Mesenchymal stem cell (in vitro differentiated cells and primary cell): Measurements from ENCODE around the gene MYCBPAP.

Experiments used
- DNase-seq: peaks from one replicate; pipeline ENCODE4 v3.0.0-alpha.2; 2013
- H2AFZ ChIP-seq: one replicate; pipeline ENCODE4 v1.6.1; 2013; ENCODE audit warnings: low read depth, mild to moderate bottlenecking, control low read depth, inconsistent platforms, low read length, moderate library complexity
- H2AK5ac ChIP-seq: 2 replicates; pipeline ENCODE4 v1.6.1; 2013; ENCODE audit warnings: low read length, moderate library complexity, mild to moderate bottlenecking, inconsistent platforms; ENCODE audit not compliant: severe bottlenecking
- H2BK120ac ChIP-seq: one replicate; pipeline ENCODE4 v1.6.1; 2013; ENCODE audit warnings: low read depth, mild to moderate bottlenecking, inconsistent platforms, low read length, moderate library complexity
- H2BK12ac ChIP-seq, 2 experiments: one replicate each; pipeline ENCODE4 v1.6.1; 2013; ENCODE audit warnings: inconsistent platforms in 2 of 2, low read length in 2 of 2, mild to moderate bottlenecking in 2 of 2, moderate library complexity in 2 of 2, control low read depth in 1 of 2
- H2BK15ac ChIP-seq: one replicate; pipeline ENCODE4 v1.6.1; 2013; ENCODE audit warnings: mild to moderate bottlenecking, low read depth, inconsistent platforms; ENCODE audit not compliant: poor library complexity, severe bottlenecking
- H2BK5ac ChIP-seq: 2 replicates; pipeline ENCODE4 v1.6.1; 2013; ENCODE audit warnings: low read depth, mild to moderate bottlenecking, low read length, control low read depth, inconsistent platforms; ENCODE audit not compliant: poor library complexity, severe bottlenecking
- H3K14ac ChIP-seq, 2 experiments: one replicate each; pipeline ENCODE4 v1.6.1; 2013; ENCODE audit warnings: inconsistent platforms in 2 of 2, low read length in 2 of 2, control low read depth in 1 of 2, mild to moderate bottlenecking in 1 of 2, moderate library complexity in 1 of 2
- H3K18ac ChIP-seq, 2 experiments: one replicate each; pipeline ENCODE4 v1.6.1; 2013; ENCODE audit warnings: inconsistent platforms in 2 of 2, low read length in 2 of 2, control low read depth in 1 of 2, low read depth in 1 of 2, mild to moderate bottlenecking in 1 of 2
- H3K23ac ChIP-seq, 2 experiments: one replicate each; pipeline ENCODE4 v1.6.1; 2013; ENCODE audit warnings: inconsistent platforms in 2 of 2, low read length in 2 of 2, mild to moderate bottlenecking in 2 of 2, moderate library complexity in 2 of 2, control low read depth in 1 of 2
- H3K27ac ChIP-seq: 2 replicates; pipeline ENCODE4 v1.5.1; 2013; ENCODE audit warnings: mild to moderate bottlenecking, moderate library complexity, low read length, control low read depth, inconsistent platforms; ENCODE audit not compliant: poor library complexity, severe bottlenecking
- H3K27me3 ChIP-seq, 2 experiments: 2 replicates each; pipeline versions ENCODE4 v1.6.1 to v1.7.0; 2013; ENCODE audit warnings: low read length in 2 of 2, mild to moderate bottlenecking in 2 of 2, moderate library complexity in 2 of 2, control low read depth in 1 of 2, inconsistent platforms in 1 of 2; ENCODE audit not compliant: control insufficient read depth in 1 of 2, insufficient read depth in 1 of 2
- H3K36me3 ChIP-seq, 2 experiments: 2 replicates each; pipeline versions ENCODE4 v1.6.1 to v1.7.0; 2013; ENCODE audit warnings: low read length in 2 of 2, control low read depth in 1 of 2, inconsistent platforms in 1 of 2, low read depth in 1 of 2, mild to moderate bottlenecking in 1 of 2; ENCODE audit not compliant: insufficient read depth in 2 of 2, control insufficient read depth in 1 of 2
- H3K4ac ChIP-seq, 2 experiments: one replicate each; pipeline ENCODE4 v1.6.1; 2013; ENCODE audit warnings: inconsistent platforms in 2 of 2, low read length in 2 of 2, mild to moderate bottlenecking in 2 of 2, moderate library complexity in 2 of 2, control low read depth in 1 of 2, low read depth in 1 of 2
- H3K4me1 ChIP-seq: 2 replicates; pipeline ENCODE4 v1.6.1; 2013; ENCODE audit warnings: low read depth, low read length, control low read depth; ENCODE audit not compliant: control insufficient read depth, insufficient read depth
- H3K4me2 ChIP-seq: 2 replicates; pipeline ENCODE4 v1.6.1; 2013; ENCODE audit warnings: low read length, mild to moderate bottlenecking, inconsistent platforms; ENCODE audit not compliant: poor library complexity, severe bottlenecking
- H3K4me3 ChIP-seq, 2 experiments: 2 replicates each; pipeline versions ENCODE4 v1.5.1 to v1.7.0; 2013; ENCODE audit warnings: low read length in 2 of 2, mild to moderate bottlenecking in 2 of 2, control low read depth in 1 of 2, low read depth in 1 of 2; ENCODE audit not compliant: insufficient read depth in 1 of 2
- H3K79me1 ChIP-seq: replicated peaks from 2 replicates; pipeline ENCODE4 v1.6.1; 2013; ENCODE audit warnings: mild to moderate bottlenecking, control low read depth, low read length, inconsistent platforms; ENCODE audit not compliant: poor library complexity, severe bottlenecking
- H3K9ac ChIP-seq: 2 replicates; pipeline ENCODE4 v1.7.0; 2013; ENCODE audit warnings: mild to moderate bottlenecking, low read length, moderate library complexity
- H3K9me3 ChIP-seq: 2 replicates; pipeline ENCODE4 v1.7.0; 2013; ENCODE audit warnings: mild to moderate bottlenecking, low read length; ENCODE audit not compliant: control insufficient read depth
- H4K8ac ChIP-seq: one replicate; pipeline ENCODE4 v1.6.1; 2013; ENCODE audit warnings: inconsistent platforms, mild to moderate bottlenecking, low read length, moderate library complexity
- H4K91ac ChIP-seq: one replicate; pipeline ENCODE4 v1.6.1; 2013; ENCODE audit warnings: mild to moderate bottlenecking, low read length, inconsistent platforms
- WGBS: methylation state at CpG from one replicate; pipeline ENCODE4 v1.1.7; 2013; ENCODE audit warnings: mixed read lengths; 5-methylcytosine and 5-hydroxymethylcytosine counted together

The MYCBPAP gene

DNA sequence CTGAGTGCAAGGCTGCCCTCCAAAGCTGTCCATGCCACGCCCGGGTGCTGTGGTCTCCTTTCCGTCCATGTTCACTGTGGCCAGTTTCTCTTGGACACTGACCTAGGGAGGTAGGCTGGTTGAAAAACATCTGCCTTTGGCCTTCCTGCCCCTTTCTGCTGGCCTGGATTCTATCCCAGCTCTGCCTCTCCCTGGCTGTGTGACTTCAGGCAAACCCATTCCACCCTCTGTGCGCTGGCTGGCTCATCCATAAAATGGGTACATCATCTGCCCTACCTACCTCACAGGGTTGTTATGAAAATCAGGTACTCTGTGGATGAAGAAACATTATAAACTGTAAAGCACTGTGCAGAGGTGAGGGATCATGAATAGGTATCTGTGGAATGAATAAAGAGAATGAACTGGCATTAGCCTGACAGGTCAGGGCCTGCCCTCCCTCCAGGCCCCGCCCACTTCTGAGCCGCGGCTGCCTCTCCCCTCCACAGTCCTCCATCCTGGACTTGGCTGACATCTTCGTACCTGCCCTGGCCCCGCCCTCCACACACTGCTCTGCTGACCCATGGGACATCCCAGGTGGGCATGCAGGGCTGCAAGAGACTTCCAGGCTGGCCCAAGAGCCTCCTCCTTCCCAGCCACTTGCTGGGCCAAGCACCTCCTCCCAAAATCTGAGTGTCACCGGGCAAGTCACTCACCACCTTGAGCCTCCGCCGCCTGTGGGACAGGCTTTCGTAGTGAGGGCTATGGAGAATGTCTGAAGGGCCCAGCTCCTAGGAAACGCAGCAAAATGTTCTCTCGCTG, 31.7 kb downstream of the MYCBPAP start:
- no peak overlapping the region for H2BK120ac ChIP-seq
- H3K36me3 ChIP-seq = peaks cover 0 to 3% of the 10 kb centered on the region in 2 experiments
- H3K27ac ChIP-seq = no peak overlapping the region
- no peak overlapping the region for H2BK5ac ChIP-seq
- H3K4me1 ChIP-seq = peaks cover 19% of the 10 kb centered on the region
- H3K4me3 ChIP-seq = no peak overlapping the region
- WGBS = 83% methylated on average over 15 of the region's 15 CpGs
- no peaks in the 10 kb centered on the region for H3K9me3 ChIP-seq
- H3K9ac ChIP-seq = no peak overlapping the region
- H4K91ac ChIP-seq = no peak overlapping the region
- no peak overlapping the region for H4K8ac ChIP-seq
- H3K79me1 ChIP-seq = no peaks in the 10 kb centered on the region
- peaks cover 0 to 10% of the 10 kb centered on the region in 2 experiments for H3K27me3 ChIP-seq
- H3K14ac ChIP-seq = no peak overlapping the region
- no peak overlapping the region for H3K4ac ChIP-seq
- no peak overlapping the region for H3K4me2 ChIP-seq
- H2AK5ac ChIP-seq = no peak overlapping the region
- no peak overlapping the region for H2BK12ac ChIP-seq
- H2AFZ ChIP-seq = no peak overlapping the region
- DNase-seq = no peak
- no peak overlapping the region for H3K23ac ChIP-seq
- no peak overlapping the region for H2BK15ac ChIP-seq
- H3K18ac ChIP-seq = peak overlapping the region in 1 of 2 experiments; percentile 18

- Histone ChIP-seq H3K14ac (no peak overlapping the region), H2BK5ac (no peak overlapping the region), H4K91ac (no peak overlapping the region), H2BK12ac (peak overlapping the region; percentile 18 to 28), H3K4me1 (peaks cover 19% of the 10 kb centered on the region), H2AK5ac (peak overlapping the region; percentile 30), H3K4me2 (no peak overlapping the region), H3K27ac (no peak overlapping the region), H3K9me3 (no peaks in the 10 kb centered on the region), H3K9ac (peak overlapping the region; percentile 87), H3K4ac (peak overlapping the region in 1 of 2 experiments; percentile 11), H3K27me3 (peaks cover 0 to 2% of the 10 kb centered on the region in 2 experiments), H3K79me1 (no peaks in the 10 kb centered on the region), H4K8ac (peak overlapping the region; percentile 42), H3K23ac (no peak overlapping the region), H2AFZ (no peak overlapping the region), H3K18ac (no peak overlapping the region), H2BK15ac (no peak overlapping the region), H2BK120ac (no peak overlapping the region), H3K36me3 (peaks cover 0 to 3% of the 10 kb centered on the region in 2 experiments), H3K4me3 (peak overlapping the region in 1 of 2 experiments; percentile 86)
- 95% methylated on average over 9 of the region's 11 CpGs for WGBS
- no peak for DNase-seq
Measured at GRCh38 chr17:50540560-50541401, 32.5 kb downstream of the MYCBPAP start.

DNA sequence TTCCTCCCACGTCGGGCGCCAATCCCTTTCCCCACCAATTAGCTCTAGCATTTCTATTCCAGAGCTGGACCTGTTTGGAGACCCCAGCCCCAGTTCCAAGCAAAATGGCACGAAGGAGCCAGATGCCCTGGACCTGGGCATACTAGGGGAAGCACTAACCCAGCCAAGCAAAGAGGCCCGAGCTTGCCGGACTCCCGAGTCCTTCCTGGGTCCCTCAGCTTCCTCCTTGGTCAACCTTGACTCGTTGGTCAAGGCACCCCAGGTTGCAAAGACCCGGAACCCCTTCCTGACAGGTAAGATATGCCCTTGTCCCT, 33.1 kb downstream of the MYCBPAP start:
- no peak for DNase-seq
- H4K8ac ChIP-seq = peak overlapping the region; percentile 97
- H2AFZ ChIP-seq = peak overlapping the region; percentile 60
- H4K91ac ChIP-seq = no peak overlapping the region
- no peaks in the 10 kb centered on the region for H3K79me1 ChIP-seq
- H3K23ac ChIP-seq = no peak overlapping the region
- peak overlapping the region; percentile 87 for H3K9ac ChIP-seq
- peak overlapping the region; percentile 64 to 86 for H3K4me3 ChIP-seq
- peak overlapping the region in 1 of 2 experiments; percentile 53 for H3K14ac ChIP-seq
- H3K4me2 ChIP-seq = peak overlapping the region; percentile 76
- peak overlapping the region; percentile 30 for H2AK5ac ChIP-seq
- peaks cover 19% of the 10 kb centered on the region for H3K4me1 ChIP-seq
- H3K36me3 ChIP-seq = peaks cover 0 to 3% of the 10 kb centered on the region in 2 experiments
- no peak overlapping the region for H2BK120ac ChIP-seq
- no peak overlapping the region for H2BK5ac ChIP-seq
- no peak overlapping the region for H3K27ac ChIP-seq
- H2BK15ac ChIP-seq = no peak overlapping the region
- H3K4ac ChIP-seq = peak overlapping the region; percentile 11 to 24
- peak overlapping the region in 1 of 2 experiments; percentile 18 for H2BK12ac ChIP-seq
- no peaks in the 10 kb centered on the region for H3K9me3 ChIP-seq
- peak overlapping the region in 1 of 2 experiments; percentile 74 for H3K18ac ChIP-seq
- WGBS = 80% methylated on average over 9 of the region's 9 CpGs
- peaks cover 0 to 4% of the 10 kb centered on the region in 2 experiments for H3K27me3 ChIP-seq
